Measurements from ENCODE around the gene NUP188.

The NUP188 gene, protein sequence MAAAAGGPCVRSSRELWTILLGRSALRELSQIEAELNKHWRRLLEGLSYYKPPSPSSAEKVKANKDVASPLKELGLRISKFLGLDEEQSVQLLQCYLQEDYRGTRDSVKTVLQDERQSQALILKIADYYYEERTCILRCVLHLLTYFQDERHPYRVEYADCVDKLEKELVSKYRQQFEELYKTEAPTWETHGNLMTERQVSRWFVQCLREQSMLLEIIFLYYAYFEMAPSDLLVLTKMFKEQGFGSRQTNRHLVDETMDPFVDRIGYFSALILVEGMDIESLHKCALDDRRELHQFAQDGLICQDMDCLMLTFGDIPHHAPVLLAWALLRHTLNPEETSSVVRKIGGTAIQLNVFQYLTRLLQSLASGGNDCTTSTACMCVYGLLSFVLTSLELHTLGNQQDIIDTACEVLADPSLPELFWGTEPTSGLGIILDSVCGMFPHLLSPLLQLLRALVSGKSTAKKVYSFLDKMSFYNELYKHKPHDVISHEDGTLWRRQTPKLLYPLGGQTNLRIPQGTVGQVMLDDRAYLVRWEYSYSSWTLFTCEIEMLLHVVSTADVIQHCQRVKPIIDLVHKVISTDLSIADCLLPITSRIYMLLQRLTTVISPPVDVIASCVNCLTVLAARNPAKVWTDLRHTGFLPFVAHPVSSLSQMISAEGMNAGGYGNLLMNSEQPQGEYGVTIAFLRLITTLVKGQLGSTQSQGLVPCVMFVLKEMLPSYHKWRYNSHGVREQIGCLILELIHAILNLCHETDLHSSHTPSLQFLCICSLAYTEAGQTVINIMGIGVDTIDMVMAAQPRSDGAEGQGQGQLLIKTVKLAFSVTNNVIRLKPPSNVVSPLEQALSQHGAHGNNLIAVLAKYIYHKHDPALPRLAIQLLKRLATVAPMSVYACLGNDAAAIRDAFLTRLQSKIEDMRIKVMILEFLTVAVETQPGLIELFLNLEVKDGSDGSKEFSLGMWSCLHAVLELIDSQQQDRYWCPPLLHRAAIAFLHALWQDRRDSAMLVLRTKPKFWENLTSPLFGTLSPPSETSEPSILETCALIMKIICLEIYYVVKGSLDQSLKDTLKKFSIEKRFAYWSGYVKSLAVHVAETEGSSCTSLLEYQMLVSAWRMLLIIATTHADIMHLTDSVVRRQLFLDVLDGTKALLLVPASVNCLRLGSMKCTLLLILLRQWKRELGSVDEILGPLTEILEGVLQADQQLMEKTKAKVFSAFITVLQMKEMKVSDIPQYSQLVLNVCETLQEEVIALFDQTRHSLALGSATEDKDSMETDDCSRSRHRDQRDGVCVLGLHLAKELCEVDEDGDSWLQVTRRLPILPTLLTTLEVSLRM (N-terminal part only)

DNA sequence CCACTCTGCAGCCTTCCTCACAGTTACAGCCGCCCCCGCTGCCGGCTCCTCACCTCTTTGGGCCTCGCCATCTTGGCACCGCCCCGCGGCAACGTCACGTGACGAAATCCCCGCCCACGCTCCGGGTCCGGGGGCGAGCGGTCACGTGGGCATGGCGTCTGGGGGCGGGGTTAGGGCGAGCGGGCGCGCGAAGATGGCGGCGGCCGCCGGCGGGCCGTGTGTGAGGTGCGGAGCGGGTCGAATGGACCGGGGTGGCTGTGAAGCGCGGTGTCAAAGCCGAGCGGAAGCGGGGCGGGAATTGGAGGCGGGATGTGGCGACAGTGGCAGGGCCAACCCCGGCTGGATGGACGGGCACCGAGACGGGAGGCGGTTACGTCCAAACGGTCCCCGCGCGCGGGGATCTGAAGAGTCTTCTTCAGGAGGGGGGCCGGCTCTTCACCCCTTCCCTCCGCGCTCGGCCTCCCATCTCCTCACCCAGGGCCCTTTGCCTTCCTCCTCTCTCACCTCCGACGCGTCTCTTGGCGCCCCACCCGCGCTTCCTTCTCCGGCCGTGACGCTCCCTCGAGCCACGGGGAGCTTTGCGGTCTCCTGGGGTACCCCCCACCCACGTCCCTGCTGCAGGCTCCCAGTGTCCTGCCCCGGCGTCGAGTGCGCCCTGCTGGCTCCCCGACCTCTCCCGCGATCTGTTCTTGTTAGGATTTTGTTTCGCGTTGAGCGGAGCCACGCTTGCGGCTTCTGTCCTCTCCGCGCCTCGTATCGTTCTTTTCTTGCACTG, at the start of gene NUP188, which contains the start of gene DOLK:
NUP188 (plus strand) TSS at position 173 of the 775 bp plus-strand sequence; CDS start at position 194, 21 bp downstream.
DOLK (minus strand) TSS at position 77 of the 775 bp plus-strand sequence. CDS start 300 bp downstream, outside the sequence.
- no peak for FAIRE-seq

DNA sequence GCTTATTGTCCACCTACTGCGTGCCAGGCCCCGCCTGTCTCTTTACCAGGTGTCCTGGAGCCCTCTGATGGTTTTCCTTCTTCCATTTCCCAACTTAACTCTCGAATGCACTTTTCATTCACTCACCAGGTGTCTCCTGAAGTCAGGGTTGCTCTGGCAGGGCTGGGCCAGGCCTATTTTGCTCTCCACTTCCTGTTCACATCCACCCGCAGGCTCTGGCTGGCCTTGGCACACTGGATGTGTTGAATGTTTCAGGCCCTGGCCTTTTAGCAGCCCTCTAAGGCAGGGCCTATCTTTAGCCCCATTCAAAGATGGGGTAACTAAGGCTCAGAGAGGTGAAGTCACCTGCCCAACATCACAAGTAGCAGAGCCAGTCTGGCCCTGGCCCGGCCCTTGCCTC, 49.1 kb upstream of the NUP188 start:
- FAIRE-seq, result no peak

DNA sequence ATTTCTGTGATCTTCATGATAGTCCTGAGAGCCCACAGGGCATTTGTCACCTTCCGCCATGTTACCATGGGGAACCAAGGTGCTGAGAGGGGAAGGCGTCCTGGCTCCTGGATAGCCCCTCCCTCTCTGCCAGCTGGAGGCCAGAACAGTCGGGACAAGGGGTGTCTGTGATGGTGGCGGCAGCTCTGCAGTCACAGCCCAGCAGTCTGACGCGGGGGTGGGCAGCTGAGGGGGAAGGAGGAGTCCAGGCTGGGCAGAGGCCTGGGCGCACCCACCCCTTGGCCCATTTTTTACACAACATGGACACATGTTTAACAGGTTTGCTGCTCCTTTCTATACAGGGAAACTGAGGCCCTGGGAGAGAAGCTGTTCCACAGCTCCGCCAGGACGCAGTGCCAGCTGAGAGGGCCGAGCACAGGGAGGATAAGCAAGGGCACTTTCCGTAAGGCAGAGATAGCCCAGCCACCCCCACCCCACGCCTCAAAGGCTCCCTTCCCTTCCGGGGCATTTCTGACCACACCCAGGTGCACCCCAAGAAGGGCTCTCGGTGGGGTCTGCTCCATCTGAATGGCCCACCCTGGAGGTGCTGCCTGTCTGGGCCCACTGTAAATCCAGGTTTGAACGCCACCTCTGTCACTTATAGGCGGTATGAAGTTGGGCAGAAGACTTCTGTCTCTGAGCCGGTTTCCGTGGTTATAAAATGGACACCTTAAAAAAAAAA, 48.5 kb upstream of the NUP188 start:
- FAIRE-seq, result no peak

DNA sequence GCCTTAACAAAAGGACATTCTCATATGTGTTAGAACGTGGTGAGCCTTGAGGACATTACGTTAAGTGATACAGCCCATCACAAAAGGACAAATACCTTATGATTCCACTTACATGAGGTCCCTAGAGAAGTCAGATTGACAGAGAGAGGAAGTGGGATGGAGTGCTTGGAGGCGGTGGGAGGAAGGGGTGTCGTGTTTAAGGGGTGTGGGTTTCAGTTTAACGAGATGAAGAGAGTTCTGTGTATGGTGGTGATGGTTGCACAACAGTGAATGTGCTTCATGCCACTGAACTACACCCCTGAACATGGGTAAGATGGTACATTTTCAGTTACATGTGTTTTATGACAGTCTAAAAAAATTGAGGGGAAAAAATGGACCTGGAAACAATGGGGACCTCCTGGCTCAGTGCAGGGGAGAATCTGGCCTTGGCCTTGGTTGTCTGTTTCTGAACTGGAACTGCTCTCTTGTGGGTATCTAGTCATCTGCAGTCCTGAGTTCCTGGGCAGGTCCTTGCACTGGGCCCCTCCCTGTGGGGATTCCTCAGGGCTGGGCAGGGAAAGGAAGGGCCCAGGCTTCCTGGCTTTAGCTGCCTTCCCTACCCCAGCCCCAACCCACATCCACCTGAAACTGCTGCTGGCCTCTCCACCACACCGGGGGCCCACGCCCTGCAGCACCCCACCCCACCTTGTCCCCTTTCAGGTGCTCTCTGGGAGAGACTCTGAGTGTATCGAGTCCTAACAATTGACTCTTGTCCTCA, 47.8 kb upstream of the NUP188 start:
- FAIRE-seq, result no peak

DNA sequence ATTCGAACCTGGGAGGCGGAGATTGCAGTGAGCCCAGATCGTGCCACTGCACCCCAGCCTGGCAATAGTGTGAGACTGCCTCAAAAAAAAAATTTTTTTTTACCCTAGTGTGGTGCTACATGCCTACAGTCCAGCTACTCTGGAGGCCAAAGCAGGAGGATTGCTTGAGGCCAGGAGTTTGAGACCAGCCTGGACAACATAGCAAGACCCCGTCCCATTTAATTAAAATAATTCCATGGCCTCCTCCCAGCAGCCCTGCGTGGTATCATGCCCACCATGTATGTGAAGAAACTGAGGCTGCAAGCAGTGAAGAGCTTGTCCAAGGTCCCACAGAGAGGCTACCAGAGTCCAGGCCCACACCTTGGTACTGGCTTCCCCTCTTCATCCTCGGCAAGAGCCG, 46.1 kb upstream of the NUP188 start:
- FAIRE-seq, result no peak

DNA sequence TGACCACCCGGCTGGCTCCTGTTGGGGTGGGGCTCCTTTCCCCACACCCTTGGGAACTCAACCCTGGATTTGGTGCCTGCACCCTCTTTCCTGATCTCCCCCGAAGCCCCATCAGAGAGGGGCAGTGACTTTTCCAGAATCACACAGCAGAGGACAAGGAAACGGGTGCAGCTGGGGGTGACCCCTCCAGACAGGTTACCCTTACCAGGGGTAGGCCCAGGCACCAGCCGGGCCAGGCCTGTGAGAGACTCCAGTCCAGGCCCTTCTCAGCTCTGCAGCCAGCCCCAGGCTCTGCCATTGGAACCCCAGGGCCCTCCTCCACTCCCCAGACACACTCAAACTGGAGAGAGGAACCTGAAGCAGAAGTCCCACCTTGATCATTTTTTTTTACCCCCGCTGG, 45.7 kb upstream of the NUP188 start:
- FAIRE-seq, result no peak

DNA sequence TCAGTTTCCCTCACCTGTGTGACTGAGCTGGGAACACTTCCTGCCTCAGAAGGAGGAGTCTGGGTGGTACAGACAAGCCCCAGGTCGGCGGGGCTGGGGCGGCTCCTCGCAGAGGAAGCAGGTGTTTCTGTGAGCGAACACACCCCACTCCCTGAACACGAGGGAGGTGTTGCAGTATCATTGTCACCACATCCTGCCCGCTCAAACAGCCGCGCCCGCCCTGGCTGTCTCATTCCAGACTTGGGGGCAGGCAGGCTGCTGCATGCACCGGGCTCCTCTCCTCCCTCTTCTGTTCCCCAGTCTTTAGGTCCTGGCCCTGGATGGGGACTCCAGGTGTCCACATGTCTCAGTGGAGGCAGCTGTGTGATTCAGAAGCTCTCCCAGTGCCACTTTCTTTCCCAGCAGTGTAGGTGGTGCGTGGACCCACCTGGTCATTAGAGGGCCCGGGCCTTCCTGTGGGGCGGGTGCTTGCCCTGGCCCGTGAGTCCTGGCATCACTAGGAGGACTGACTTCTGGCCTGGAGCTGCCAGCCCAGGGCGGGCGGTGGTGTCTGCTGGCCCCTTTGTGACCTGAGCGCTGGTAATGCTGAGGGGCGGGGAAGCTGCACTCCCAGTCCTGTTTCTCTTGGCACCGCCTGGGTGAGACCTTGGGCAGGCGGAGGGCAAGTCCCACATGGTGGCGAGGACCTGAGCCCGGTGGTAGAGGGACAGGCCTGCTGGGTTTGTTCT, 45.0 kb upstream of the NUP188 start:
- FAIRE-seq, result no peak

DNA sequence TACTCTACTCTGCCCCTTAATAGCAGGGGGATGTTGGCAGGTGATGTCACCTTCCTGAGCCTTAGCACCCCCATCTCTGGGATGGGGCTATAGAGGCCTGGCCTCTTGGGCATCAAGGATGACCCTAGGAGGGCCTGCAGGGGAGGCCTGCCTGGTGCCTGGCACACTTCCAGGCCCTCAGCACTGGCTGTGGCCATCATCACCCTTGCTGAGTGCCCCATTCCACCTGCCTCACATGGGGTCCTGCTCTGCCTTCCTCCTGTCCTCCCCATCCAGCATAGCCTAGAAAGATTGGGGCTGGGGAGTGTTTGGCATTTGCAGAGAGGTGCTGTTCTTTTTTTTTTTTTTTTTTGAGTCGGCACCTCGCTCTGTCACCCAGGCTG, 44.4 kb upstream of the NUP188 start:
- FAIRE-seq, result no peak

DNA sequence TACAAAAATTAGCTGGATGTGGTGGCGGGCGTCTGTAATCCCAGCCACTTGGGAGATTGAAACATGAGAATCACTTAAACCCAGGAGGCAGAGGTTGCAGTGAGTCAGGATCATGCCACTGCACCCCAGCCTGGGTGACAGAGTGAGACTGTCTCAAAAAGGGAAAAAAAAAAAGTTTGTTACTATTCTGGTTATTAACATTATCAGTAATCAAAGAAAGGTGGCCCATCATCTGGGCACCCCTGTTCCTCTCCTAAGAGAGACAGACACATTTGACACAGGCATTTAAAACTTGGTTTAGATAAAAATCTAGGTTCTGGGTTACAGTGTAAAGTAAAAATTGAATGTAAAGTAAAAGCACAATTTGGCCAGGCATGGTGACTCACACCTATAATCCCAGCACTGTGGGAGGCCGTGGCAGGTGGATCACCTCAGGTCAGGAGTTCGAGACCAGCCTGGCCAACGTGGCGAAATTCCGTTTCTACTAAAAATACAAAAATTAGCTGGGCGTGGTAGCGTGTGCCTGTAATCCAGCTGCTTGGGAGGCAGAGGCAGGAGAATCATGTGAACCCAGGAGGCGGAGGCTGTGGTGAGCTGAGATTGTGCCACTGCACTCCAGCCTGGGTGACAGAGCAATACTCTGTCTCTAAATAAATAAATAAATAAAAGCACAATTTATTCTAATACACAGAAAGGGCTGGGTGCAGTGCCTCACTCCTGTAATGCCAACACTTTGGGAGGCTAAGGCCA, 43.5 kb upstream of the NUP188 start:
- FAIRE-seq, result no peak

DNA sequence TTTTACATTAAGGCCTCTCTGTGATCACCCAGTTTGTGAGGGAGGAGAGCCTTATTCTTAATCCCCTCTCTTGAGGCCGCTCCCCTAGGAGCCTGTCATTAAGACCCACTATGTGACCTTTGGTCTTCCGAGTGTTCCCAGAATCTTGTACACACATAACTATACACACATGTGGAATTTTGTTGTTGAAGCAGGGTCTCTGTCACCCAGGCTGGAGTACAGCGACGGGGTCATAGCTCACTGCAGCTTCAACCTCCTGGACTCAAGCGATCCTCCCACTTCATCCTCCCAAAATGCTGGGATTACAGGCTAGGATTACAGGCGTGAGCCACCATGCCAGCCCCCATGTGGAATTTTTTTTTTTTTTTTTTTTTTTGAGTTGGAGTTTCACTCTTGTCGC, 41.5 kb upstream of the NUP188 start:
- FAIRE-seq, result no peak

DNA sequence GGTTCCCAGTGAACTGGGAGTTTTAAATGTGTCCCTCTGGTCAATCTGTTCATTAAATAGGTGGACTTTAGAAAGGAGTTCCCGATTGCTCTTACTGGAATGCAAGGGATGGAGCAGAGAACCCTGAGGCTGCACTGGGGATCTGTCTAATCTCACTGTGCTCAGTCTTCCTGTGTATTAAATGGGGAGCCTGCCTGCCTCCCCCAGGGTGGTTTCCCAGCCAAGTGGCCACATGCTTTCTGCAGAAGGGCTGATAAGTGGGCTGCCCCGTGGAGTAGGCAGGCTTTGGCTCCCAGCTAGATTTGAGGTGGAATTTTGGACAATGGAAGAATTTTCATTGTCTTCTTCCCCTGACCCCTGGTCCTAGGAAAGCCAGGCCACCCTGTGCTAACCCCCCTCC, 40.8 kb upstream of the NUP188 start:
- no peak for FAIRE-seq

DNA sequence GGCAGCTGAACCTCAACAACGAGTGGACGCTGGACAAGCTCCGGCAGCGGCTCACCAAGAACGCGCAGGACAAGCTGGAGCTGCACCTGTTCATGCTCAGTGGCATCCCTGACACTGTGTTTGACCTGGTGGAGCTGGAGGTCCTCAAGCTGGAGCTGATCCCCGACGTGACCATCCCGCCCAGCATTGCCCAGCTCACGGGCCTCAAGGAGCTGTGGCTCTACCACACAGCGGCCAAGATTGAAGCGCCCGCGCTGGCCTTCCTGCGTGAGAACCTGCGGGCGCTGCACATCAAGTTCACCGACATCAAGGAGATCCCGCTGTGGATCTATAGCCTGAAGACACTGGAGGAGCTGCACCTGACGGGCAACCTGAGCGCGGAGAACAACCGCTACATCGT, 39.1 kb upstream of the NUP188 start:
- no peak for FAIRE-seq

DNA sequence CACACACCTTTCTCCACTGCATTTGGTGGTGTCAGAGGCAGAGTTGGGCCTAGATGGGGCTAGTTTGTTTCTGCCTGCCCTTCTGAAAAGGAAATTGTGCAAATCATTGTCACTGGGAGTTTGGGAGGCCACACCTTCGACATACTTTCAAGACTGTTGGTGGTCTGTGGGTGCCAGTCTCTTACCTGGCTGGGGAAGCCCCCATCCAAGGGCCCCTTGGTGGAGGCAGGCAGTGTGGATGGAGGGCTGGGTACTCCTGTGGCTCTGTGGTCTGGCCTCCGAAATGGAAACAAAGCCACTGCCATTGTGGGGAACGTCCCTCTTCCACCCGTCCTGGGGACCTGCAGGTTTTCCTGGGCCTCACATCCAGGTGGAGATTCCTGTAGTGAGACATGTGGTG, 37.6 kb upstream of the NUP188 start:
- FAIRE-seq, result no peak

DNA sequence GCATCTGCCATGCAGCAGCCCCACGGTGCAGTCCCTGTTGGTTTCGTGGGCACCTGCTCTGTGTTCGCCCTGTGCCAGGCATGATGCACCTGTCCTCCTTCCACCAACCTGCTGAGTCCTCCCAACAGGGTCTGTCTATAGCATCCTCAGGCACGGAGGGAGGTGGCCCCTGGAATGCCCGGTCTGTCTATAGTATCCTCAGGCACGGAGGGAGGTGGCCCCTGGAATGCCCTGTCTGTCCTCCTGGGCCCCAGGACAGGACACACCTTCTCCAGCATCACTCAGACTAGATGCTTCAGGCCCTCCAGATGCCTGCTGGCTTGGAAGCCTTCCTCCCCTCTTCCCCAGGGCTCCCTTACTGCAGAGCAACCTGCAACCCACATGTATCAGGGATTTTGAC, 36.6 kb upstream of the NUP188 start:
- FAIRE-seq, result no peak

DNA sequence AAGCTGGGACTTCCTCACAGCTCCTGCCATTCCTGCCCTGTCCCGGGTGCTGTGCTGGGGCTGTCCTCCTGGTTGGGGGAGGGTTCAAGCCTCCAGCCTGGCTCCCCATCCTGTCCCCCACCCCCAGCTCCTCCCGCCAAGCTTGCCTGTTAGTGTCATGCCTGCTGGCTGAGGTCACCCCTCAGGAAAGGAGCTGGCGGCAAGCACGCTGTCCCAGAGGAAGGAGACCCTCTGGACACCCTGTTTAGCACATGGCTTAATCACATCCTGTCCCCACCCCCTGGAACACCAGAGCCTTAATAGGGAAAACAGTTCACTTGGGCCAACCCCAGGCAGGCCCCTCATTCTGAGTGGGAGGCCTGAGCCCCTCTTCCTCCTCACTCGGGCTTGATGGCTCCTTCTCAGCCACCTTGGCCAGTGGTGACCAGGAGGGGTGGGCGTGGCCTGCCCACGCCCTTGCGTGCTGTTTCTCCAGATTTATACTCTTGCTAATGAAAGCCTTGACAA, 35.9 kb upstream of the NUP188 start:
- no peak for FAIRE-seq

DNA sequence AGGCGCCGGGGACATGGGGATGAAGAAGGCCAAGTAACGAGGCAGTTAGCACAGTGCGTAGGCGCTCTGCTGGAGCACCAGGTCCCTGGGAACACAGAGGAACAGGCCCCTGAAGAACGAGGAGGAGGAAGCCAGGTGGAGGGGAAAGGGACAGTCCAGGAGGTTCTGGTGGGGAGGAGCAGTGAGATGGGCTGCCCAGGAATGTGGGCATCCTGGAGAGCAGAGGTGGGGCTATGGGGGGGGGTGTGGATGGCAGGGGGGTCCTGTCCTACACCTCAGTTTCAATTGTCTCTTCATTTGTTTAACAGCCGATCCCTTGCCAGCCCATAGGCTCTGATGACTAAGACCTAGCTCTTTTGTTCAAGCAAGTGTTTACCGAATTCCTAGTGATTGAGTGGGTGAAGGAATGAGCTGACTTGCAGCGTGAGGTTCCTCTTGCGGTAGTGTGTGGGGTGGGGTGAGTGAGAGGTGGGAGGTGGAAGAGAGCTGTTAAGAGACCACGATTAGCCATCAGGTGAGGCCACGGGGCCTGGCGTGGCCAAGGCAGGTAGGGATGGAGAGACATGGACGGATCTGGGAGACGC, 35.1 kb upstream of the NUP188 start:
- no peak for FAIRE-seq

DNA sequence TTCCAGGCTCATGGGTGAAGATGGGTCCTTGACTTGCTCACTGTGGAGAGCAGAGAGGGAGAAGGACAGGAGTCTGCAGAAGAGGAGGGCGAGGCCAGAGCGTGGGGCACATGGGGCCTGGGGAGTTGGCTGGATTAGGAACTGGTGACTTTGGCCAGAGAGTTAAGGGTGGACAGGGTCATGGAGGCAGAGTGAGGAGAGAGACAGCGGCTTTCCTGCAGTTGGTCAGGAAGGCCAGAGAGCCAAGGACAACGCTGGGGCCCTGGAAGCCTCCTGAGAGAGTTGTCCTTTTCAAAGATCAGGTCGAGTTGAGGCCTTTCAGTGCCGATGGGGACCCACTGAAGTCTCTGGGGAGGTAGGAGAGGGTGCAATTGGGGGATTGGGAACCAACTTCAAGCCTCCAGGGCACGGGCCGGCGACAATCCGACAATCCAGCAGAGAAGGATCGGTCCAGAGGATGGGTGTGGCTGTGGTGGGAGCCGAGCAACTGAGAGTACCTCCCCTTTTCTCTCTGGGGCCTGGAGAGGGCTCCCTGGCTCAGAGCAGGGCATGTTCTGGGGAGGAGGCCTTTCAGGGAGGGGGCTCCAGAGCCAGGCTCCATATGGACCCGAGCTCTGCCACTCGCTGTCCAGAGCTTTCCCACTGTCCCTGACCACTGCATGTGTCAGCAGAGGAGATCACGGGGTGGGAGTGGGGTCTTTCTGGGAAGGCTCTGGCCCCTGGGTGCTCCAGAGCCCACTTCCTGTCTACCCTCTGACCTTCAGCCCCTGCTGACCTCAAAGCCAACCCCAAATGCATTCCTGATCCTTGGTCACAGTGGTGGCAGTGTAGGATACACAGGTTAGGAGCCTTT, 34.2 kb upstream of the NUP188 start:
- FAIRE-seq, result no peak

Data from TTC549 (cell line).